Panc1 (cell line): ENCODE data around the gene TMC7. TPM values are rescaled to one million over a fixed set of nuclear protein-coding genes. Genes with fewer than 3 reads are reported as not detected.

ENCODE experiments used
- ATAC-seq: fragments of 200-7000 bp; cut with Tn5 transposase; 2 replicates; pipeline ENCODE4 v1.9.1; 2020; ENCODE audit warnings: mild to moderate bottlenecking, moderate library complexity
- BruUV-seq: library from RNA; stranded (reverse); fragments of 400-500 nt; replicated peaks from 2 replicates; lab custom pipeline; 2021; lab: Mats Ljungman, UMichigan
- CTCF ChIA-PET: fragments of 300-600 bp; sonication (Branson Sonifier 250); formaldehyde crosslinking; loops from one replicate; lab custom pipeline; 2022; ENCODE audit warnings: antibody characterized with exemption; lab: Charles Lee
- POLR2A ChIA-PET: fragments of 300-600 bp; sonication (Branson Sonifier 250); formaldehyde crosslinking; loops from one replicate; lab custom pipeline; 2022; ENCODE audit warnings: antibody characterized with exemption; lab: Charles Lee
- DNase-seq: peaks from one replicate; pipeline ENCODE4 v3.0.0-alpha.2; 2010; ENCODE audit warnings: low read depth, low spot score
- H3K27ac ChIP-seq: 2 replicates; pipeline ENCODE4 v1.5.1; 2011; ENCODE audit warnings: mild to moderate bottlenecking, low read length, inconsistent platforms
- H3K27me3 ChIP-seq: fragments of 200-500 bp; sonication (Bioruptor generic); 2 replicates; pipeline ENCODE4 v1.6.0; 2014; ENCODE audit warnings: low read length, inconsistent platforms; ENCODE audit not compliant: control insufficient read depth, insufficient read depth
- H3K36me3 ChIP-seq: fragments of 200-500 bp; sonication (Bioruptor generic); 2 replicates; pipeline ENCODE4 v1.5.1; 2014; ENCODE audit warnings: inconsistent platforms, mild to moderate bottlenecking, low read length, moderate library complexity; ENCODE audit not compliant: control insufficient read depth, insufficient read depth
- H3K4me1 ChIP-seq: 2 replicates; pipeline ENCODE4 v1.5.1; 2011; ENCODE audit warnings: inconsistent platforms, mild to moderate bottlenecking, low read length, moderate library complexity; ENCODE audit not compliant: control insufficient read depth, insufficient read depth
- H3K4me3 ChIP-seq, 2 experiments: 2 replicates each; pipeline ENCODE4 v1.5.1; 2011 to 2012; ENCODE audit warnings: low read depth in 2 of 2, low read length in 2 of 2, mild to moderate bottlenecking in 2 of 2, inconsistent platforms in 1 of 2, moderate library complexity in 1 of 2
- H3K9me3 ChIP-seq: fragments of 200-500 bp; sonication (Bioruptor generic); 2 replicates; pipeline ENCODE4 v1.5.1; 2014; ENCODE audit warnings: low read depth, mild to moderate bottlenecking, inconsistent platforms, low read length, moderate library complexity; ENCODE audit not compliant: control insufficient read depth, insufficient read depth
- POLR2AphosphoS5 ChIP-seq: IDR thresholded peaks from 2 replicates; pipeline ENCODE4 v1.6.1; 2012; ENCODE audit warnings: mild to moderate bottlenecking, low read depth, low read length, moderate library complexity
- SIN3A ChIP-seq: IDR thresholded peaks from 2 replicates; pipeline ENCODE4 v1.6.1; 2012; ENCODE audit warnings: low read depth, mild to moderate bottlenecking, low read length, moderate library complexity, borderline replicate concordance; ENCODE audit not compliant: insufficient read depth
- TCF7L2 ChIP-seq: IDR thresholded peaks from 2 replicates; pipeline ENCODE4 v1.6.1; 2011; ENCODE audit warnings: mild to moderate bottlenecking, low read depth, low read length, inconsistent platforms
- in situ Hi-C: cut with HindIII; loops from 2 replicates; pipeline ENCODE4 v1.10.0; 2016; ENCODE audit warnings: low sequenced_read_pairs, low pct_unique_long_range_greater_than_20kb
- intact Hi-C: fragments of 100-400 bp; cut with micrococcal nuclease; formaldehyde crosslinking; loops from one replicate; pipeline ENCODE4 v1.10.0; 2022; ENCODE audit not compliant: unreplicated experiment
- total RNA-seq: library from RNA; stranded (reverse); gene quantifications from one replicate; pipeline ENCODE4 v1.2.1, GENCODE V29; 2021; ENCODE audit not compliant: unreplicated experiment
- TF ChIP-seq, protein P1 (sequence below), 2 experiments: IDR thresholded peaks; 2 replicates each; pipeline ENCODE4 v1.6.1; 2011 to 2012; ENCODE audit warnings: low read depth in 2 of 2, control low read depth in 1 of 2, low read length in 1 of 2, mild to moderate bottlenecking in 1 of 2, moderate library complexity in 1 of 2; ENCODE audit not compliant: insufficient read depth in 1 of 2
- TF ChIP-seq, protein P2 (sequence below): fragments of 450-650 bp; IDR thresholded peaks from 2 replicates; pipeline ENCODE4 v1.5.1; 2017; ENCODE audit warnings: mild to moderate bottlenecking

The TMC7 gene
- total RNA-seq, 1 experiment from 2014 or later: 5.1 TPM

DNA sequence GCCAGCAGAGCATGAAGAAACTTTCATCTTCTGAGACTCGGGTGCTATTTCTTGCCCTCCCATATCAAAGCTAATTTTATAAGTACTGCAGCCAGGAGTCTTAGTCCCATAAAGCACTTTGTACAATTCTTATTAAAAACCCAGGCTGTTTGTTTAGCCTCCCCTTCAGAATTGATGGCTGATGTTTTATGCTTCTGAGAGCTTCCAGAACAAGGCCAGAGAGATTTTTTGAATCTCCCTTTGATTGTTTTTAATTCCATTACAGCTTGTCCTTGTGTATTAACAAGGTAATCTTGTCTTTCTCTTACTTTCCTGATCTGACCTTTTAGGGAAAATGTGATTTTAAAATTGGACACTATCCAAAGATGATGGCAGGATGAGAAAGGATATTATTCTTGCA lies 99.9 kb downstream of the TMC7 start:
- TF ChIP-seq, protein P1, sequence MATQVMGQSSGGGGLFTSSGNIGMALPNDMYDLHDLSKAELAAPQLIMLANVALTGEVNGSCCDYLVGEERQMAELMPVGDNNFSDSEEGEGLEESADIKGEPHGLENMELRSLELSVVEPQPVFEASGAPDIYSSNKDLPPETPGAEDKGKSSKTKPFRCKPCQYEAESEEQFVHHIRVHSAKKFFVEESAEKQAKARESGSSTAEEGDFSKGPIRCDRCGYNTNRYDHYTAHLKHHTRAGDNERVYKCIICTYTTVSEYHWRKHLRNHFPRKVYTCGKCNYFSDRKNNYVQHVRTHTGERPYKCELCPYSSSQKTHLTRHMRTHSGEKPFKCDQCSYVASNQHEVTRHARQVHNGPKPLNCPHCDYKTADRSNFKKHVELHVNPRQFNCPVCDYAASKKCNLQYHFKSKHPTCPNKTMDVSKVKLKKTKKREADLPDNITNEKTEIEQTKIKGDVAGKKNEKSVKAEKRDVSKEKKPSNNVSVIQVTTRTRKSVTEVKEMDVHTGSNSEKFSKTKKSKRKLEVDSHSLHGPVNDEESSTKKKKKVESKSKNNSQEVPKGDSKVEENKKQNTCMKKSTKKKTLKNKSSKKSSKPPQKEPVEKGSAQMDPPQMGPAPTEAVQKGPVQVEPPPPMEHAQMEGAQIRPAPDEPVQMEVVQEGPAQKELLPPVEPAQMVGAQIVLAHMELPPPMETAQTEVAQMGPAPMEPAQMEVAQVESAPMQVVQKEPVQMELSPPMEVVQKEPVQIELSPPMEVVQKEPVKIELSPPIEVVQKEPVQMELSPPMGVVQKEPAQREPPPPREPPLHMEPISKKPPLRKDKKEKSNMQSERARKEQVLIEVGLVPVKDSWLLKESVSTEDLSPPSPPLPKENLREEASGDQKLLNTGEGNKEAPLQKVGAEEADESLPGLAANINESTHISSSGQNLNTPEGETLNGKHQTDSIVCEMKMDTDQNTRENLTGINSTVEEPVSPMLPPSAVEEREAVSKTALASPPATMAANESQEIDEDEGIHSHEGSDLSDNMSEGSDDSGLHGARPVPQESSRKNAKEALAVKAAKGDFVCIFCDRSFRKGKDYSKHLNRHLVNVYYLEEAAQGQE (IDR thresholded peaks at IDR 0.05; ENCODE audit: insufficient read depth in 1 of 2, low read depth in 2 of 2, low read length in 1 of 2): no peak
- TF ChIP-seq SIN3A (no peak), POLR2AphosphoS5 (no peak), TCF7L2 (no peak)
- TF ChIP-seq, protein P2, sequence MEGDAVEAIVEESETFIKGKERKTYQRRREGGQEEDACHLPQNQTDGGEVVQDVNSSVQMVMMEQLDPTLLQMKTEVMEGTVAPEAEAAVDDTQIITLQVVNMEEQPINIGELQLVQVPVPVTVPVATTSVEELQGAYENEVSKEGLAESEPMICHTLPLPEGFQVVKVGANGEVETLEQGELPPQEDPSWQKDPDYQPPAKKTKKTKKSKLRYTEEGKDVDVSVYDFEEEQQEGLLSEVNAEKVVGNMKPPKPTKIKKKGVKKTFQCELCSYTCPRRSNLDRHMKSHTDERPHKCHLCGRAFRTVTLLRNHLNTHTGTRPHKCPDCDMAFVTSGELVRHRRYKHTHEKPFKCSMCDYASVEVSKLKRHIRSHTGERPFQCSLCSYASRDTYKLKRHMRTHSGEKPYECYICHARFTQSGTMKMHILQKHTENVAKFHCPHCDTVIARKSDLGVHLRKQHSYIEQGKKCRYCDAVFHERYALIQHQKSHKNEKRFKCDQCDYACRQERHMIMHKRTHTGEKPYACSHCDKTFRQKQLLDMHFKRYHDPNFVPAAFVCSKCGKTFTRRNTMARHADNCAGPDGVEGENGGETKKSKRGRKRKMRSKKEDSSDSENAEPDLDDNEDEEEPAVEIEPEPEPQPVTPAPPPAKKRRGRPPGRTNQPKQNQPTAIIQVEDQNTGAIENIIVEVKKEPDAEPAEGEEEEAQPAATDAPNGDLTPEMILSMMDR: no peak
- ChIA-PET POLR2A (no interaction called here), CTCF (no interaction called here)

DNA sequence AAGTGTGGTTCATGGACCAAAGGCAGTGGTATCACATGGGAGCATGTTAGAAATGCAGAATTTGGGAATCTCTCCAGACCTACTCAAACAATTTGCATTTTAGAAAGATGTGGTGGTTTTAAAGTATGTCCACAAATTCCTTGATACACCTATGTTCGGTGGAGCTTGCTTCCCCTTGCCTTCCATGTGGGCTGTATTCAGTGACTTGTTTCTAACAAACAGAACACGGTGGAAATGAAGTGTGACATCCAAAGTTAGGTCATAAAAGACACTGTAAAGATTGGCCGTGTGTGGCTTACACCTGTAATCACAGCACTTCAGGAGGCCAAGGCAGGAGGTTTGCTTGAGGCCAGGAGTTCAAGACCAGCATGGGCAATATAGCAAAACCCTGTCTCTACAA lies 100.4 kb downstream of the TMC7 start:
- no peak overlapping the region for H3K27ac ChIP-seq
- intact Hi-C loops (loop anchor here (10.0 kb wide), 1 partner anchor 421 kb away; no protein-coding TSS in a partner anchor), in situ Hi-C loops (no loop called here)
- no peaks in the 10 kb centered on the region for H3K36me3 ChIP-seq
- ATAC-seq (no peak), DNase-seq (no peak)
- no peak overlapping the region for H3K4me3 ChIP-seq
- CTCF ChIA-PET: interaction anchor here (1.0 kb wide), 1 partner anchor 30 kb away, joined by 3 read pairs; the partner anchor contains the start of gene ITPRIPL2
- POLR2A ChIA-PET: interaction anchor here (0.6 to 1.5 kb wide), 3 partner anchors 11 to 101 kb away, joined by 3 to 7 read pairs (median 6); no protein-coding TSS in a partner anchor
- H3K4me1 ChIP-seq: no peaks in the 10 kb centered on the region; the same call in 1 of the 2 replicates
- TF ChIP-seq TCF7L2 (no peak), POLR2AphosphoS5 (no peak), SIN3A (no peak)
- TF ChIP-seq, protein P1 (IDR thresholded peaks at IDR 0.05; ENCODE audit: insufficient read depth in 1 of 2, low read depth in 2 of 2, low read length in 1 of 2): no peak
- TF ChIP-seq, protein P2: no peak
- H3K27me3 ChIP-seq: no peaks in the 10 kb centered on the region
- no TSS peak for BruUV-seq
- H3K9me3 ChIP-seq: no peaks in the 10 kb centered on the region

More for the DNA sequence above, 99.9 kb downstream of the TMC7 start:
- Histone ChIP-seq H3K9me3 (no peaks in the 10 kb centered on the region), H3K36me3 (no peaks in the 10 kb centered on the region), H3K4me1 (no peaks in the 10 kb centered on the region; the same call in 1 of the 2 replicates), H3K4me3 (no peak overlapping the region), H3K27me3 (no peaks in the 10 kb centered on the region), H3K27ac (no peak overlapping the region)
- ATAC-seq: no peak
- intact Hi-C loops: loop anchor here (10.0 kb wide), 1 partner anchor 421 kb away; no protein-coding TSS in a partner anchor
- DNase-seq: no peak
- no TSS peak for BruUV-seq
- in situ Hi-C loops: no loop called here
